NT2/D1 (cell line): ENCODE results near the gene CLP1.

ENCODE experiments used
- SUZ12 ChIP-seq: IDR thresholded peaks from 2 replicates; pipeline ENCODE4 v1.6.1; 2011; ENCODE audit not compliant: insufficient read length, insufficient read depth; ENCODE audit errors: extremely low read depth
- YY1 ChIP-seq: IDR thresholded peaks from 2 replicates; pipeline ENCODE4 v1.6.1; 2011; ENCODE audit not compliant: insufficient read length, insufficient read depth
- ZNF274 ChIP-seq: IDR thresholded peaks from 2 replicates; pipeline ENCODE4 v1.6.1; 2011; ENCODE audit warnings: mild to moderate bottlenecking, low read depth, low read length

- TF ChIP-seq ZNF274 = no peak
- TF ChIP-seq YY1 = no peak
- no peak for TF ChIP-seq SUZ12
Observed at GRCh38 chr11:57667736-57668433, 10.3 kb downstream of the CLP1 start, which contains the start of gene ZDHHC5.
